Kidney glomerular epithelial cell (primary cell): ENCODE measurements around the gene HBS1L.

ENCODE experiments used
- DNase-seq: peaks from one replicate; lab custom pipeline; 2025; lab: John Stamatoyannopoulos, UW

Gene HBS1L

DNA sequence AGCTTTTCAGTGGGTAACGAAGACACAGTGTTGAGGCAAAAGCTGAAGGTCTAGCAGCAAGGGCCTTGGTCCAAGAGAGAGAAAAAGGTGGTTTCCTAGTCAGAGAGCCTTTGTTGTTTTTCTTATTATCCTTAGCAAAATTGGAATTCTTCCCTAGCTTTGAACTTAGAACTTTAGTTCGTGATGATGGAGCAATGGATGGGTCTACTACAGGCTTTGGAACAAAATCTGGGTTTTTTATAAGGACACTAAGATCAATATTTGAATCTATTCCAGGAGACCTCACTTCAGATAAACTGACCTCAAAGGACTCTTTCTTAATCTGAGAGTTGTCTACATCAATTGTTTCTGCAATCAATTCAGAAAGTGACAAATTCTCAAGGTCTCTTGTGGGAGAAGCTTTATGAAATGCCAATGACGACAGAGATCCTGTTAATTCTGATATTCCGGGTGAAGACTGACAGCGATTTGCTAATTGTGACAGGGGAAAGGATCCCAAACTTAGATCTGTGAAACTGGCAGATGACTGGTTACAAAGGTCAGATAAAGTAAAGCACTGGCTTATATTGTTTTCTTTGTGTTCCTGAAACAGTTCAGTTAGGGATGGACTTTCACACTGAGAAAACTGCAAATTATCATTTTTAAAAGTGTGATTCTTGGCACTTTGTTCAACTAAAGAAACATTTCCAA is 17.7 kb downstream of the HBS1L start:
- no peak for DNase-seq

DNA sequence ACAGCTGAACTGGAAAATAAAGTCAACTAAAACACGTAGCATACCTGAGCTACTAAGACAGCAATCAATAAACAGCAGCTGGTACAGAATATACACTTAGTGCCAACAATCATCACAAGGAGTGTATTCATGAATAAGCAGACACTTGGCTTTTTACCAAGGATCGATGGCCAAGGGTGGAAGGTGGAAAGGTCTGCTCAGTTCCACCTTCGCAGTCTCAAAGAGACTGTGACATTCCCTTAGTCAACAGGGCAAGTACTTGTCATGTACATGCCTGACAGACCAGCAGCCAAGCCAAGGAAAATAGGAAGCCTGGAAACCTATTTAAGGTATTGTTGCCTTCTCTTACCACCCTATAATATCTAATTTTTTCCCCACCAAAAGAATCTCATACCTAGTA is 21.4 kb downstream of the HBS1L start:
- DNase-seq = no peak

DNA sequence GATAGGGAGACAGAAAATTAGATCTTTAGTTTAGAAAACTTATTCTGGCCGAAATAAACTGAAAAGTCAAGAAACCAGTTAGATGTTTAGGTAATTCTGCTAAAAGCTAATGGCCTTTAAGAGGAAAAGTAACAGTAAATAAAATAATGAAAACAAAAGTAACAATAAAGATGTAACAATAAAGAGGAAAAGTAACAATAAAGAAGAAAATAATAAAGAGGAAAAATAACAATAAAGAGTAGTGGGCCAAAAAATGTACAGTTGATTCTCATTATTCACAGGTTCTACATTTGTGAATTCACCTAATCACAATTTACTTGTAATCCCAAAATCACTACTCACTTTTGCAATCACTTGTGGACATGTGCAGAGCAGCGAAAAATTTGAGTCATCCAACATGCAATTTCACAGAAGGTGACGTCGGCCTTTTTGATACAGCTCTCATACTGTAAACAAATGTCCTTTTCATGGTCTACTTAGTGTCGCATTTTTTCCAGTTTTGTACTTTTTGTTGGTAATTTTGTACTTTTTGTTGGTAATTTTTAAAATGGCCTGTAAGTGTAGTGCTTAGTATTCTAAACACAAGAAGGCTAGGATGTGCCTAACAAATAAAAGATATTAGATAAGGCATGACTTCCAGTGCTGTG is 24.0 kb downstream of the HBS1L start:
- no peak for DNase-seq

DNA sequence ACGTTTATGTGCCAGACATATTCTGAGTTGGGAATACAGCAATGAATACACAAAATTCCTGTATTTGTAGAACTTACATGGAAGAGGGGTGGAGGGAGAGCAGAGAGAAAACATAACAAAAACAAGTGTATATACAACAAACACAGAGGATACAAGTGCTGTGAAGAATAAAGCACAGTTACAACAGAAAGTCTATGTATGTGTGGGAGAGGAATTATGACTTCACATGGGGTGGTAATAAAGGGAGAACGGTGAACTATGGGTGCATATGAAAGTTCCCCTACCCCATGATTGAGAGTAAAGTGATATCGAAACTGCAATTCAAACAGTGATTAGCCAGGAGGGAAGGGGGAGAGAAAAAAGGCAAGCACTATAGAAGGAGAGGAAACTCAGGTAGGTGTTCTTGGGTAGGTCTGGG is 24.6 kb downstream of the HBS1L start:
- DNase-seq = no peak

DNA sequence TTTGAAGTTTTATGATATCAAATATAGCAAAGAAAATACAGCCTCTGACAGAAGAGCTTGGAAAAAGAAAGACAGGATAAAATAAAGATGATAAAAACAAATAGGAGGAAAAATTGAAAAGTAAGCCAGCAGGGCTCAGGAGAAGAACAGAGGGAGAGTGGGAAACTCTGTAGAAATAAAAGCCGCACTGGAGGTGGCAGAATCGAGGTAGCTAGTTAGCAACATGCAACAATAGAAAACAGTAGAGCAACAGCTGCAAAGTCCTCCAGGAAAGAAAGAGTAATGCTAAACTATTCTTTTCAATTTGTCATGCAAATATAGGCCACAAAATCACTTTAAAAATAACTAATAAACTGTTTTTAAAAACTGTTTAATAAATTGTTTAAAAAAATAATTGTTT is 28.8 kb downstream of the HBS1L start:
- DNase-seq = no peak

DNA sequence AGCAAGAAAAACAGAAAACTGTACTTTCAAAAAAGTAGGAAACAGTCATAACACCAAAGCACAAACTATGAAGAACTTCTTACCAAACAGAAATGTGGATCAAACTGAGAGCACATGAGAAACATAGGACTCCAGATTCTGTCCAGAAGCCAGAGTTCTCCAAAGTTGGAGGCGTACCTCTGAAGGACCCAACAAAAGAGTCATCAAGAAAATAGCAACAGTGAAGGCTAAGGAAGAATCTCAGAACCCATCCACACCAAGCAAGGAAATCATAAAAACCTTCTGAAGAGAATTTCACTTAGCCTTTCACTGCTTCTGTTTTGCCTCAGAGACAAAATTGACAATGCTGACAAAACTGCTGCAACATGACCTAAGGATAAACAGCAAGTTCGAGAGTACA is 29.4 kb downstream of the HBS1L start:
- DNase-seq = no peak

DNA sequence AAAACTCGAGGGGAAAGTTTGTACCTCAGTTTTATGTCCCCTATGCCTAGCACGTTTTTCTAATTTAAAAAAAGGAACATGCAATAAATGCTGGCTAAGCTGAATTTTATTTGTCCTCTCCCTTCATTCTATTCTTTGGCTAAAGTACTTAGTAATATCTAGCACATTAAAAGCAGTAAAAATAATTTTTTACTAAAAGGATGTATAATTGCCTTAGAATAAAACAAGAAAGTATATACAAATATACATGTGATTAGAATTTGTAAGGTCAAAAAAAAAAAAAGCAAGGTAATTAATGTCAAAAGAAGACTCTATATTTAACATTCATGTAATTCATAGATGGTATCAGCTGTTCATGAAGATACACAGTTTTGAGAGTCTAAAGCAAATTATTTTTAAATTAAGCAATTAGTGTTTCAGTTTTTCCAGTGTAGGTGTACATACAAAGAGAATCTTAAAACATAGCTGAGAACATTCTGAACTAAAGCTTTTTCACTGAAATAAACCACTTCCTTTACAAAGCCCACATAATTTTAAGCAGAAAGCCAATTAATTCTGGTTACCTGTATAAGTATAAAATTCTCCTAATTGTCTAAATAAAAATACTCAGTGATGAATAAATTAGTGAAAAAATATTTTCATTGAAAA is 32.4 kb downstream of the HBS1L start:
- DNase-seq = no peak

DNA sequence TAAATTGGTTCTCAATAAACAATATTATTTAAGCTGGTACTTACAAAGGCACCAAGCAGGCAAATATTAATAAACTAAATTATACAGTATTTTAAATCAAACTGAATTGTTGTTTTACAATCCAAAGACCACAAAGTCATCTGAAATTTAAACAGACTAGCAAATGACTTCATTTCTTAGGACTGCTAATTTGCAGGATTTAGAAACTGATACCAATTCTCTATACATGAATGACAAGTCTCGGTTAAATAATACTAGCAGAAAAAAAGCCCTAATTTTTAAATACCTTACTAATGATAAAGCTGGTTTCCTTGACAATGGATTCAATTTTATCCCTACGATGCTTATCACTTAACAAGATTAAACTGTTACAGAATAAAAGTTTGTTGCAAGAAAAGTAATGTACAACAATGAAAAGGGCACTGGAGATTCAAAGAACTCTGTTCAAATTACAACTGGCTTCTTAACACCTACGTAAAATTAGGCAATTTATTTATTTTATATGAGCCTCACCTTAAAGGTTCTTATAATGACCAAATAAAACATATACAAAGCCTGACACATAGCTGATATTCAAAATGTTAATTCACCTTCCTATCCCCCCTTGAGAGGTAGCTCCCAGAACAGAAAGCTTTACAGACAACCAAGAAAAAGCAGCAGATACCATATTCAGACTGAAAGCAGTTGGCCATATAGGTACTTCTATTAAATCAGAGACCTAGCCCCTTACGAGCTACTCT is 33.1 kb downstream of the HBS1L start:
- DNase-seq = no peak

DNA sequence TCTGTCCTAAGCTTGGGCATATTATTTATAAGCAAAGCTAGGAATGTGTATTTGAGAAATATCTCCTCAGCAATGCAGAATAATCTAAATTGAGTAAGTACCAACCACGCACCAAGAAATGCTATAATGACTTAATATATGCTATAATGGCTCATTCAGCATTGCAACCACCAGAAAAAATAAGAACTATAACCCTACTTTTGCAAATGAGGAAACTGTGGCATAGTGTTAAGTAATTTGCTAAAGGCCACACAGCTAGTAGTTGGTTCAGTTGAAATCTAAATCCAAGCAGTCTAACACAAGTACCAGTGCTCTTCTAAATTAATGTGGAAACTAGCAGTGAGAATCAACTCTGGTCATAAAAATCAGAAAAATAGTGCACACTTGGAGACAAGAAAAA is 35.7 kb downstream of the HBS1L start:
- no peak for DNase-seq

DNA sequence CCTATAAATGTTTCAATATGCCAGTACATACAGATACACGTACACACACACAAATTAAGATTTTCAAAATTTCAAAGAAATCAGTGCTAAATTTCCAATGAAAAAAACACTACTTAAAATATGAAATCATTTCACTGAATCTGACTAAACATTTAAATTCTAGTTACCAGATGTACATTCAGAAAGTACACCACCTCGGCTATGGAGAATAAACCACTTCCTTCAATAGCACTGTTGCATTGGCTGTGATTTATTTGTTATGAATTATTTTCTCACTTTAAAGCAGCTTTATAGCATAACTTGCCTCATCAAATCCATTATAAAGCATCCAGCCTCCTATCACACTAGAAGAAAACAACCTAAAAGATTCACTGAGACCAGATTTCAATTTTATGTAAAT is 36.6 kb downstream of the HBS1L start:
- DNase-seq = no peak

DNA sequence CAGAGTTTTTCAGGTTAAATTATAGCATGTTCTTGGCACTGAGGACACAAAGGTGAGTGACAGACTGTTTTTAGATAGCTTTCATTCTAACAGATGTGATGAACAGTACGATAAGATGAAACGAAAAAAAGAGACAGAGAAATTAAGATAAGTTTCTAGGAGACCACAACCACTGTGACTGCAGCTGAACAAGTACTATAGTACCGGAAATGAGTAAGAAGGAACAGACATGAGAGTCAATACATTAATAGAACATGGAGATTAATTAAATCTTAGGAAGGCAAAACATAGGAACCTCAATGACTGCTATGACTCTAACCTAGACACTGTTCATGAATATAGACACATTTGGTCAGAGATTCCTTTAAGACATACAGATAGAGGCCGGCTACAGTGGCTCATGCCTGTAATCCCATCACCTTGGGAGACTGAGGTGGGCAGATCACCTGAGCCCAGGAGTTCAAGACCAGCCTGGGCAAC is 40.2 kb downstream of the HBS1L start:
- no peak for DNase-seq

DNA sequence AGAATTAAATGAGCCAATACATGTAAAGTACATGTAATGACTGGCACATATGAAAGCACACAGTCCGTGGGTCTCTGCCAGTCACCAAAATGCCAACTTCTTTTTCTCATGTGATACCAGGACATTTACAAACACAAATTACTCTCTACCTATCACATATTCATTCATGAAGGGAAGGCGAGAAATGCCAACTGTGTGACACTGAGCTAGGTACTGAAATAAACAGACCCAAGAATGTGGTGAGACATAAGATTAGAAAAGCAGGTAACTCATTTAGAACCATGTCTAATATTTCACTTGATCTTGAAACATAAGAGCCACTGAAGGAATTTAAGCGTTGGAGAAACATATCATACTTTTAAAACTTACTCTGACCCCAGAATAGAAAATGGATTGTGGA is 41.4 kb downstream of the HBS1L start:
- DNase-seq = no peak

DNA sequence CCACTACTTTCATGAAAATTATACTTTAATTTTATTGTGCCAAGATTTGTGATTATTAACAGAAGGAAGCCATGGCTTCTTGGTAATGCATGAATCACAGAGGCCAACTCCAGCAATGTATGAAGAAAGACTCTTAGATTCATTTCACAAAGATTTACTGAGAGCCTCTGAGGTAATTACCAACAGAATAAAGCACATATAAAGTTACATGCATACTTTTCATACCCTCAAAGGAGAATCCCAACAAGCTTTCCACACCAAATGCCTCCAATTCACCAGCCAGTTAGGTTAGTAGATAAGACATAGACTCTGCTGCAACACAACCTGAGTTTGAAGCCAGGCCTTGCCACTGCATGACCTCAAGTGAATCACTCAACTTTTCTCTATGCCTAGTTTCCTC is 41.9 kb downstream of the HBS1L start:
- DNase-seq = peak; percentile 5

DNA sequence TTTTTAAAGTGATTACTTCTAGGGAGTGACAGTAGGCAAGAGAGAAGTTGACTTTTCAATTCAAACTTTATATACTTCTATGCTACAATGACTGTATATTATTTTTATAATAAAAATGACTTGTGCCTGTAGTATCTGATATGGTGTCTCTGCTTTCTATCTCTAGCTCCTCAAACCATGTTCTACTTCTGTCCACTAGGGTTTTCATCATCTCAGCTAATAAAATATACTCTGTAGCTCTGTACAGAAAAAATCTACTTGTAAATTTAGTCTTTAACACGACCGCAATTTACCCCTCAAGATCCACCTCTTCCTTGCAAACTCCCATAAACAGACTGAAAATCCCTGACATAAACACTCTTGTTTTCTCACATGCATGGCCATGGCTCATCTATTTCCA is 42.3 kb downstream of the HBS1L start:
- no peak for DNase-seq

DNA sequence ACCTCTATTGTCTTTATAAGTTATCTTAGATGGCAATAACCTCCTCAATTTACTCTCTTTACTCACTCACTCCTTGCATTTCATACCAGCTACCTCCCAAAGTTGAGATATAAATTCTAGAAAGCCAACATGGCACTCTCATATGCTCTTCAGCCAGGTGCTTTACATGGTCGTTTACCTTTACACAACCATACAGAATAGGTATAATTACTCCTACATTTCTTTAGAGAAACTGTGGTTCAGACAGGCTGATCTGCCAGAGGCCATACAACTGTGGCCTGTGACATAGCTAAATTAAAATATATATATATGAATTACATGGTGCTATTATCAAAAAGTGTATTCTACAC is 45.7 kb downstream of the HBS1L start:
- no peak for DNase-seq

DNA sequence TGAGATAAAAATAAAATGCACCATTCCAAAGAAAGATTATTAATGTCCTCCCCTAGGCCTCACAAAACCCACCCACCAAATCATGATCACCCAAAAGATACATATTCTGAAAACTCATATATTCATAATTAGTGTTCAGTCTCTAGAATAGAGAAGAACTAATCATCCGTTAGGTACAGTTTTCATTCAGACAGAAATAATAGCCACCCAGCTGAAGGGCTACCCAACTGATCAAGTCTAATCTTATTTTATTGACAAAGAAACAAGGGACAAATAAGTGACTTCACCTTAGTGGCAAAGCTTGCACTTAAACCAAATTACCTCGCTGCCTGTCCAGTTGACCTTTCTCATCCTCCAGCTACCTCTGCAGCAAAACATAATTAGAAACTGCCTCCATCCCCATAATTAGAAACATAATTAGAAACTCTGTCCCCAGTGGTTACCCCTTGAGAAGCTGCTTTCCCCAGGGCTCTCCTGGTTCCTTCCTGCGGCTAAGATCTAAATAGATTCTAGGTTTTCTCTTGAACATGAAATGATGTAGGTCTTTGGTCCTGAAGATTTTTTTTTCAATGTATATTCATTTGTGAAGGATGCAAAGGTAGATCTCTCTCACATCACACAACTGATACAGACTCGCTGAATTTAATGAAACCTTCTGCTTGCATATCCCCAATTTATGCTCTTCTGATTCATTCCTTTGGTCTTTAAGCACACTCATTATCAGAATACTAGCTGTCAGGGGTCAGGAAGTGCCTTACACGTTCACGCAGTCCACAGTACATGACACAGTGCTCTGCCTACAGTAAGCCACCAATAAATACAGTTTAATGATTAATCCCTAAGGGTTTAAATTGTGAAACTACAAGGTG is 46.3 kb downstream of the HBS1L start:
- no peak for DNase-seq

DNA sequence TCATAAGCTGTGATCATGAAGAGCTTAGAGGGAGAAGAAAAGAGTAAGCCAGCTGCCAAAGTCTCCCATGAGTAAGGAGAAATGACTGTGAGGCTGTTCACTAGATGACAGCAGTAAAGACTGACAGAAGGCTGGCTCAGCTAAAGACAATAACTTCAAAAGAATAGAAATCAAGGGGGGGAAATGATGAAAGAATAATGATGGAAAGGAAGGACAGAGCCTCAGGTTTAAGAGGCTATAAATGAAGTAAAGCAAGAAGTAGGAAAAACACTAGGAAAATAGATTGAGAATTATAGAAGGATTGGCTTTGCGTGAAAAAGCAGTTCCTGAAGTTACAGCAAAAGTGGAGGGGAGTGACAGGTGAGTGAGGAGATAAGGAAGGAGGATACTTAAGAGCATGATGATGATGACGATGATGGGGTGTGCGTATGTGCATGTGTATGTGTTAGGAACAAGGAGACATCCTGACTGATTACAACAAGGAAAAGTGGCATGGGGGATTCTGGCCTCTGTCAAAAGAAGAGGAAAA is 48.2 kb downstream of the HBS1L start:
- no peak for DNase-seq

DNA sequence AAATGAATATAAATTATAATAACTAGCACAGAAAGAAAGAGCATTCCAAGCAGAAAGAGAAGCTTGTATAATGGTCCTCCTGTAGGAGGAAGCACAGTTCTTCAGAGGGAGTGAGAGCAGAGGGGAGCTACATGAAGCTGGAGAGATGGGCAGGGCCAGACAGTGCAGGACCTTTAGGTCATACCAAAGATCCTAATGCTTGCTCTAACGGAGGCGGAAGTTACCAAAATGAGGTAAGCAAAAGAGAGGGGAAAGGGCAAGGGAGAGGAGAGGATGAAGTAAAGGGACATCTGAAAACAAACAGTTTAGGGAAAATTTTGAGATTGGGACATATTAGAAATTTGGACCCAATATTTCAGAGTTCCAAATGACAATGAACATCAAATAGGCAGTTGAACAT is 50.2 kb downstream of the HBS1L start:
- DNase-seq = no peak

DNA sequence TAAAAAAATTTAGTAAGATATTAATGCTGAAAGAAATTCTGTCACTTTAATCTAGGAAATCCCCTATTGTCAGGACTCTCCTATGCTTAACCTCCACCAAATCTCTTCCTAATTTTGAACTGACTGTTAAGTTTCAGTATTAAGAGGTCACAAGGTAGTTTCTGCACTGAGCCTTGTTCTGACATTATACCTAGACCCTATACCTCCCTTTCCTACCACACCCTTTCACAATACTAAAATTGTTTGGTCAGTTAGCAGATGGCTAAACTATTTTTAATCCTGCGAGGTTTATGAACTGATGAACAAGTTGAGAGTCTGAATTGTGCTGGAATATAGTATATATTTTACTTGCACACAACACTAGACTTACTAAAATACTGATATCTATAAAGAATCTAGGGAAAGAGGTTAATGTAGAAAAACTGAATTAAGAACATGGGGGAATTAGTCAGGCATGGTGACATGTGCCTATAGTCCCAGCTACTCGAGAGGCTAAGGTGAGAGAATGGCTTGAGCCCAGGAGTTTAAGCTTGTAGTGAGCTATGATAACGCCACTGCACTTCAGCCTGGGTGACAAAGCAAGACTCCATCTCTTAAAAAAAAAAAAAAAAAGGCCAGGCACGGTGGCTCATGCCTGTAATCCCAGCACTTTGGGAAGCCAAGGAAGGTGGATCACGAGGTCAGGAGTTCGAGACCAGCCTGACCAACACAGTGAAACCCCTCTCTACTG is 51.5 kb downstream of the HBS1L start:
- DNase-seq = no peak

DNA sequence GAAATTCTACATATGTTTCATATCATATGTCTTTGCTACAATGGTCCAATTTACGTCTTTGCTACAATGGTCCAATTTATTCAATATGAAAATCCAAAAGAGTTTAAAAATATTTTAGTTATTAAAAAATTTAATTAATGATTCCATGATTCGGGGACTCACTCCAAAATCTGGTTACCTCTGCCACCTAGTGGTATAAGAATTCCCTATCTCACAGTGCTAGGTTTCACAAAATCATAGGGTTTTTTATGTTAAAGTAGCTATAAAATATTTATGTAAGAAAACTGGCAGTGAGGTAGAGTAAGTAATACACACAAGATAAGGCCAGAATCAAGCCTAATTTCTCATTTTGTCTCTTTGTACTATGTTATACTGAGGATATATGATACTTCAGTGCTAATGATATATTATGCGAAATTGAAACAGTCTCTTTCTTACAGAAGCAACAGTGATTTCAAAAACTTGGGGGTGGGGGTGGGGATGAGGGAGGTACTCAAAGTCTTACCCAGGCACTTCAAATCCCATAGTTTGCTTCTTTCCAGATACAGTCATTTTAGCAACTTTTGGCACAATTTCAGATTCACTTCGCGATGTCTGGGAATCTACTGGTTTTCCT is 52.3 kb downstream of the HBS1L start:
- peak; percentile 2 for DNase-seq
